Left forelimb (tissue), 1 donor: ENCODE results near the gene THAP4.
"Not testable (repeated sequence)": the region's sequence is repeated elsewhere in the genome, so short reads cannot be mapped to it uniquely, and the experiment has no call there.

Experiments
- DNase-seq: peaks from one replicate; pipeline ENCODE4 v3.0.0-alpha.2; 2018; ENCODE audit warnings: low spot score

Gene THAP4

DNA sequence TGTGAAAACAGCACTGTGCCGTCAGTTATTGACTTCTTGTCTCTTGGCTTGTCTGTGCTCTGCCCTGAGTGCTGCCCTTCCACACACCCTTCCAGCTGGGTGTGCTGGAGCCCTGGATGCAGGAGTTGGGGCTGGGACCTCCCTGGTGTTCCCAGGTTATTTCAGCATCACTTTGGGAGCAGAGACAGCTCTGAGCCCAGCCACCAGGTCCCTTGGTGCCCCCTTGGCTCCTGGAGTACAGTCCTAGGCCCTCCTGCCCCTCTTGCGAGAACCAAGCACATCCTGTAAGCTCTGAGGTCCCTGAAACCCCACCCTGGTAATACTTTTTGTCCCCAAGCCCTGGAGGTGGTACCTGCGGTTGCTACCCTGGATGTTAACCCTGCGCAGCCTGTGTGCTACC is 54.2 kb downstream of the THAP4 start:
- DNase-seq = no peak

DNA sequence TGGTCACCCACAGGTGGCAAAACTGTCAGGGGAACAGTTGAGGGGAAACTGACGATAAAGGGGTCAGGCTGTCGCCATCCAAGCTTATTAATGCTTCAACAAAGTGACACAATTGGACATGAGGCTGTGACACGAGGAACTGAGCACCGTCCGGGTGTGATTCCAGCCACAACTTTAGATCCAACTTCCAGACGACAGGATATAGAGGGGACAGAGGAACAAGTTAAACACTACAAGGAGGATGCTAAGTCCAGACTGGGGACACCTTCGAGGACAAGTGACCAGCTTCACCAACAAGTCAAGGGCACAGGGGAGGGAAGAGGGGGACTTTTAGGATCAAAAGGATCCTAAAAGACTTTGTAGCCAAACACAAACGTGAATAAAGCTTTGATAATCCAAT is 54.6 kb downstream of the THAP4 start:
- DNase-seq = no peak

DNA sequence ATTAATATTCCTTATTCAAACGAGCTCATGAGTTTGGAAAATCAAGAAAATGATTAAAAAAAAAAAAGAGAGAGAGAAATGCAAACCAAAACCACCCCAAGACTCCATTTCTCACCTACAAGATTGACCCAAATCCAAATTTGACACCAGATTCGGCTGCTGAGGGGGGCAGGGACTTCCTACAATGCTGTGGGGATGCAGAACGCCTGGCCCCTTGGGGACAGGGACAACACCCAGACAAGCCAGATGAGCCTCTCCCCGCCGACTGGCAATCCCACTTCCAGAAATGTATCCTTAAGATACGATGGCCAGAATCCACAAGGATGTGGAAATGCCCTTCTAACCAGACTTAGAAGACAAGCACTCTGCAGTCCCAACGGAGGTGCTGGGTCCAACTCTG is 57.7 kb downstream of the THAP4 start:
- no peak for DNase-seq

DNA sequence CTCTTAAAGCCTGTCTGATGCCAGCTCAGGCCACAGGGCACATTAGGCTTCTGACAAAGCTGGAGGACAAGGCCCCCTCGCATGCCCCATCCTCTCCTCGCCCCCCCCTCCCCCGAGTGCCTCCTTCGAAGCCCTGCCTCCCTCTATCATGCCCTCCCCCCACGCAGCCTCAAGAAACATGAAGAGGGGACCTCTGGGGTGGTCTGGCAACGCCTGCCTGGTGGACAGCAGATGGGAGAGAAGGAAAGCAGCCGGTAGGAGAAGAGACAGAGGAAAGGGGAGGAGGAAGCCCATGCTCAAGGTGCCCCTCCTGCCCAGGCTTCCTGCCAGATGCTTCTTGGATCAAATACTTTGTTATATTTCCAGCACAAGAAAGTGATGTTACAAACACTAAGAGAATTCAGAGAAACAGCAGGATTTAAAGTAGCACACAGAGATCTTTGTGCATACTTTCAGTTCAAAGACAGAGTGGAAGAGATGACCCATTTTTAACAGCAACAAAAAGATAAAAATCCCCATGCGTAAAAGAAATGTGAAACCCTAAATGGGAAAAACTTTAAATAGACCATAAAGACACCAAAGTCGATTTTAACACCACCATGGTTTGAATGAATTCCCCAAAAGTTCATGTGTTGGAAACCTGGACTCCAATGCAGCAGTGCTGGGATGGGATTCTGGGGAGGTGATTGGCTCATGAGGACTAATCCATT is 59.4 kb downstream of the THAP4 start:
- DNase-seq = no peak

DNA sequence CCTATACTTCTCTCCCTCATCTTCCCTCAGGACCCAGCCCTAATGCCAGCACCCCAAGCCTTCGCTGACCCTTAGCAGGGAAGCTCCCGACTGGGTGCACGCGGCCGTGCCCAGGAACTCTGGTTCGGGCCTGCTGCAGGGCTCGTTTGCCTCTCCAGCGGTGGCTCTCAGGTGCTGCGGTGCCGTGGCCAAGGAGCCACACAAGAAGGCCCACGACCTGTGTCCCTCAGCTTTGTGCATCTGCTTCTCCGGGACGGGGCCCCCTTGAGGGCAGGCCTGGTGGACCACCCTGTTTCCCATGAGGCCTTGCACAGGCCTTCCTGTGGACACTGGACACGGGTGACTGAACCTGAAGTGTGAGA is 60.7 kb downstream of the THAP4 start:
- DNase-seq = no peak

DNA sequence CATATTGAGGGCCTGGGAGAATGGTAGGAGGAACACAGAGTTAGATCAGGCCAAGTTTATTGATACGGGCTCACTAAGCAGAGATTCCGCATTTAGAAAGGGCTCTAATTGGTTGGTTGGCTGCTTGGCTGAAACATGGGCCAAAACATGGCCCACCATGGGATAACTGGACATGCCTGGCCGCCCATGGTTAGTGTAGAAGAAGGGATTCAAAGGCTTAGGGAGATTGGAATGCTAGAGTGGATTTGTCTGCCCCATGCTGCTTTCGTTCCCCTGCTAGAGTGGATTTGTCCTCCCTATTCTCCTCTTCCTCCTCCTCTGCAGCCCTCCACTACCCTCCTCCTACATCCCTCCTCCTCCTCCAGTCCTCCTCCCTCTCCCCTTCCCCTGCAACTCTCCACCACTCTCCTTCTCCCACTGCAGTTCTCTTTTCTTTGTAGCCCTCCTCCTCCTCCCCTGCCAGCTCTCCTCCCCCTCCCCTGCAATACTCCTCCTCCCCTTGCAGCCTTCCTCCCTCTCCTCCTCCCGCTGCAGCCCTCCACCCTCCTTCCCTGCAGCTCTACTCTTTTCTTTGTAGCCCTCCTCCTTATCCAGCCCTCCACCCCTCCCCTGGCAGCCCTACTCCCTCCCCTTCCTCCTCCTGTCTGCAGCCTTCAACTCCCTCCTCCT is 61.2 kb downstream of the THAP4 start:
- no peak for DNase-seq

DNA sequence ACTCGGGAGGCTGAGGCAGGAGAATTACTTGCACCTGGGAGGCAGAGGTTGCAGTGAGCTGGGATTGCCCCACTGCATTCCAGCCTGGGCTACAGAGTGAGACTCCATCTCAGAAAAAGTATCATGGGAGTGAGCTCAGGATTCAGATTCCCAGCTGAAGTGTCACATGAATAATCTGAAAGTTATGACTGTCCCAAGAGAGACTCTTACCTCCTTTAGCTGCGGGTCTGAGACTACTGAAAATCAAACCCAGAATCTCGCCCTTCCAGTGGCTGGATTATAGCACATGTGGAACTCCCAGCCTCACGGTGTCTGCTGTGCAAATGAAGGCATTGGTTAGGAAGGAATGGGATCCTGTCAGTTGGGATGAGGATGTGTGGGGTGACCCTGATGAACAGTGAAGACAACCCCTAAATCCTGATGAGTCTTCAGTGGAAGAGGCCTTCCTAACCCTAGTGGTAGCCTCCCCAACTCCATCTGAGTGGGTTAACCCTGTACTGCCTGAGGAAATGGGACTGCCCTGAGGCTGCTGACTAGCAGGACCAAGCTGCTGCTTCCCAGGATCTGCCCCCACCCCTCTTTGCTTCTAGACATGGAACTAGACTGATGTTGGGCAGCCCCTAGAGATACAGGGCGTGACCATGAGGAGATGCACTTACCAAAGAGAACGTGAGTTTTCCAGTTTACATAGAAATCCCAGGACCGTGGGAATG is 61.9 kb downstream of the THAP4 start:
- DNase-seq = no peak

DNA sequence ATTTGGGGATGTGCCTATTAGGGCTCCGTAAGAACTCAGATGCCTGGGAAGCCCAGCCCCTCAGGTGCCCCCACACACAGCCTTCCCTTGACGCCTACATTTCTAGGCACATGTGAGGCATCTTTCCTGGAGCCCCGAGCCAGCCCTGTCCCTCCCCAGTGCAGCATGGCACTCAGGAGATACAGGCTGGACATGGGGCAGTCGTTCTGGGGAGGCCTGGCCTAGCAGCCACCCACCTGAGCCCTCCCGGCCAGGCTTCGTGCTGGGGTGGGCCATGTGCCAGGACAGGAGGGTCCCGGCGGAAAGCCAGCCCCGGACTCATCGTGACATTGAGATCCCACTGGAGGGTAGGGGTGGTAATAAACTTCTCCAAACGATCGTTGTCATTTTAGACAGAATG is 63.2 kb downstream of the THAP4 start:
- no peak for DNase-seq

DNA sequence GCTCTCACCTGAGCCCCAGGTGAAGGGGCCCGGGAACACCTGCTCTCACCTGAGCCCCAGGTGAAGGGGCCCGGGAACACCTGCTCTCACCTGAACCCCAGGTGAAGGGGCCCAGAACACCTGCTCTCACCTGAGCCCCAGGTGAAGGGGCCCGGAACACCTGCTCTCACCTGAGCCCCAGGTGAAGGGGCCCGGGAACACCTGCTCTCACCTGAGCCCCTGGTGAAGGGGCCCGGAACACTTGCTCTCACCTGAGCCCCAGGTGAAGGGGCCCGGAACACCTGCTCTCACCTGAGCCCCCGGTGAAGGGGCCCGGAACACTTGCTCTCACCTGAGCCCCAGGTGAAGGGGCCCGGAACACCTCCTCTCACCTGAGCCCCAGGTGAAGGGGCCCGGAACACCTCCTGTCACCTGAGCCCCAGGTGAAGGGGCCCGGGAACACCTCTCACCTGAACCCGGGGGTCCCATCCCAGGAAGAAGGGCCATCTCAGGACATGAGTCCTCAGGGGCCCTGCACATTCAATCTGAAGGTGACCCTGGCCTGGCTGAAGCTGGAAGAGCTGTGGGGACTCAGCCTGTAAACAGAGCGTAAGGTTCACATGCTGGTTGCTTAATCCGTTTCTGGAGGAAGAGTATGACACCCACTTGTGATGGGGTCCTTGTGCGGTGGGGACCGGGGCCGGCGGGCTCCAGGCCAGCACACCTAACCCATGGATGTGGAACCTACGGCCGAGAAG is 63.9 kb downstream of the THAP4 start:
- not testable (repeated sequence) for DNase-seq

DNA sequence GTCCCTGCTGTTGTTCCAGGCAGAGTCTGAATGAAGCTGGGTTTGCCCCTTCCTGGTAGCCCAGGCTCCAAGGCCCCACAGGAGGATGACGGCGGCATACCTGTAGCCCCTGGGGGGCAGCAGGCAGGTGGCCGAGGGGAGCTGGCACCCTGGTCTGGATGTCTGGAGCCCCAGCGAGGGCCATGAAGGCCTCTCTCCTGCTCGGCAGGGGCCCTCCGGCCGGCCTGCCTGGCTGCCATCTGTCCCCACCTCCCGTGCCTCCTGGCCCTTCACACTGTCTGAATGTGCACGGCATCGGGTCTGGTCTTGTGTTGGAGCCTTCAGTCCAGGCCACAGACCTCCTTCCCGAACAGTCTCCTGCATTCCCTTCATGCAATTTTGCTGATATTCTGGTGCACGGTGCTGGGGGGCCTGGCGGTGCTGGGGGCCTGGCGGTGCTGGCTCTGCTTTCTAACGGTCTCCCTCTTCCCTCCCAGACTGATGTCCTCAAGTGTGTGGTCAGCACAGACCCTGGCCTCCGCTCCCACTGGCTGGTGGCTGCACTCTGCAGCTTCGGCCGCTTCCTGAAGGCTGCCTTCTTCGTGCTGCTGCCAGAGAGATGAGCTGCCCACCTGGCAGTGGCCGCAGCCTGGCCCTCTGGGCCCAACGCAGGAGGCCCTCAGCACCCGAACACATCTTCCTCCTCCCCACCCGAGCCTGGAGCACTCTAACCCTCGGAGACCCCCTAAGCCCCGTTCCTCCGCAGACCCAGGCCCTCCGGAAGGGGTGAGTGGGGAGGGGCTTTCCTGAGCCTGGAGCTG is 64.9 kb downstream of the THAP4 start:
- no peak for DNase-seq

DNA sequence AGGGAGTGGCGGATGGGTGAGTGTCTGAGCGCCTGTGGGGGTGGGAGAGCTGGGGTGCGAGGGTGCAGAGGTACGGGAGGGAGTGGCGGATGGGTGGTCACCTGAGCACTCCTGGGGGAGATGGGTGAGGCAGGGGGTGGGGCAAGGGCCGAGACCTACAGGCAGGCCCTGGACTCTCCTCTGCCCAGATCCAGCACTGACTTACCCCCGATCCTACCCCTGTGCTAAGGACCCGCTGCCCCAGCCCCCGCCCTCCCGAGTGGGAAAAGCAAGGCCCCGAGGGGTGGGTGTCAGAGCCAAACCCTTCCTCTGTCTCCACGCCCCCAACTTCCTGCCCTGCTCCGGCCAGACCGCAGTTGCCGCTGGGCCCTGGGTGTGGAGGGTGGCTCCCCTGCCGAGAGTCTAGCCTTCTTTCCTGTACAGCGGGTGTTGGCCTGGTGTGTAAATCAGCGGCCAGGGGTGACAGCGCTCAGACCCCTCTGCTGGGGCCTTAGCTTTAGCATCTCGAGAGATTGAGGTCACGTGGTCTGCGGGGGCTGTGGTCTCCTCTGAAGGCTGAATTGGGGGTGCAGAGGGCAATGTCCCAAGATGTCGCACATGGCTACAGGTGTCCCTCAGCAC is 65.9 kb downstream of the THAP4 start:
- DNase-seq = no peak

DNA sequence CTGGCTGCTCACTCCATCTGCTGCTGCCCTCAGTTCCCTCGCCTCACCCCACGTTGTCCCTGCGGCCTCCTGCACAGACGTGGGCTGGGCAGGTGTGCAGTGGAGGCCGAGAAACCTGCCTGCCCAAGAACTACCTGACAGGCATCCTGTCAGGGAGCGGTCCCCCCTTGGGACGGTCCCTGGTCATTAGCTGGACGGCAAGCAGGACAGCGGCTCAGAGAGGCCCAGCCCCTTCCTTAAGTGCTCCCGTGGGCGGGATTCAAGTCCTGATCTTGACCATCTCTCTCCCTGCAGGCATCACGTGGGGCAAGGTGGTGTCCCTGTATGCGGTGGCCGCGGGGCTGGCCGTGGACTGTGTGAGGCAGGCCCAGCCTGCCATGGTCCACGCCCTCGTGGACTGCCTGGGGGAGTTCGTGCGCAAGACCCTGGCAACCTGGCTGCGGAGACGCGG is 67.1 kb downstream of the THAP4 start:
- no peak for DNase-seq

DNA sequence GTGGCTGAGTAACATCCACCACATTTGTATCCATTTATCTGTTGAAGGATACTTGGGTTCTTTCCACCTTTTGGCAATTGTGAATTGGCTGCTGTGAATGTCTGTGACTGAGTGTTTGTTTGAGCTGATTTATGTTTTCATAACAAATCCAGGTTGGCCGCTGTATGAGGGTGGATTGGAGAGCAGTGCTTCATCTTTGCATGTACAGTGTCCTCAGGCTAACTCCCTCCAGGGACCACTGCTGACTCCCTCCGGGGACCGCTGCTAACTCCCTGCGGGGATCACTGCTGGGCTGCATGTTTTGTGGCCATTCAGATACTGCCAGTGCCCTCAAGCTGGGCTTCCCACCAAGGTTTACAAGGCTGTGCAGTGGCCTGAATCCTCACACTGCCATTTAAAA is 68.2 kb downstream of the THAP4 start:
- no peak for DNase-seq

DNA sequence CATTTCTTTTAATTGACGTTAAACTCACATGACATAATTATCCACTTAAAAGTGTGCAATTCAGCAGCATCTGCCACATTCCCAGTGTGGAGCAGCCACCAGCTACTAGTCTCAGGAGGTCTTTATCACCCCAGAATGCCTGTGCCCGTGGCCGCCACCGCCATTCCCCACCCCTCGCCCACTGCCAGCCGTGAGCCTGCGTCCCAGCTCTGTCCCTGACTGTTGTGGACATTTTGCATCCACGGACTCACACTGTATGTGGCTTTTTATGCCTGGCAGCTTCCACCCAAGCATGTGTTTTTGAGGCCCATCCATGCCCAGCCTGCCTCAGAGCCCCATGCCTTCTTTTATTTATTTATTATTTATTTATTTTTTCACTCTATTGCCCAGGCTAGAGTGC is 69.2 kb downstream of the THAP4 start:
- no peak for DNase-seq

DNA sequence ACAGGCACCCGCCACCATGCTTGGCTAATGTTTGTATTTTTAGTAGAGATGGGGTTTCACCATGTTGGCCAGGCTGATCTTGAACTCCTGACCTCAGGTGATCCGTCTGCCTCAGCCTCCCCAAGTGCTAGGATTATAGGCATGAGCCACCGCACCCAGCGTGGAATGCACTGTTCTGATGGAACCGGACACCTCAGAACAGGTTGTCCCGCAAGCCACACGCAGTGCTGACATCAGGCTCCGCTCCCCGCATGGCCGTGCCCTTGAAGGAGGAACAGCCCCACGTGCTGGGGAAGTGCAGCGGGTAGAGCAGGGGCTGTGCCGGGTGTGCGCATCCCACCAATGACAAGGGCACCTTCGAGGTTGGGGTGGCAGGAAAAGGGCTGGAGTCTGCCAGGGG is 69.7 kb downstream of the THAP4 start:
- not testable (repeated sequence) for DNase-seq

DNA sequence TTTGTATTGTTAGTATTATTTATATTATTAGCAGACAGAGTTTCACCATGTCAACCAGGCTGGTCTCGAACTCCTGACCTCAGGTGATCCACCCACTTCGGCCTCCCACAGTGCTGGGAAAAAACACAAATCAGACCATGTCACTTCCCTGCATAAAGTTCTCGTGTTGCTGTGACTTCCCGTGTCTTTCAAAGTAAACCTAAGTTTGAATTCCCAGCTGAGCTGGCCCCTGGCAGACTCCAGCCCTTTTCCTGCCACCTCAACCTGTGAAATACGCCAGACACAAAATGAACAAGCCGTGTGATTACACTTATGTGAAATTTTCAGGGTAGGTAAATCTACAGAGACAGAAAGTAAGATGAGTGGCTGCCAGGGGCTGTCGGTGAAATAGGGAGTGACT is 70.5 kb downstream of the THAP4 start:
- DNase-seq = no peak

DNA sequence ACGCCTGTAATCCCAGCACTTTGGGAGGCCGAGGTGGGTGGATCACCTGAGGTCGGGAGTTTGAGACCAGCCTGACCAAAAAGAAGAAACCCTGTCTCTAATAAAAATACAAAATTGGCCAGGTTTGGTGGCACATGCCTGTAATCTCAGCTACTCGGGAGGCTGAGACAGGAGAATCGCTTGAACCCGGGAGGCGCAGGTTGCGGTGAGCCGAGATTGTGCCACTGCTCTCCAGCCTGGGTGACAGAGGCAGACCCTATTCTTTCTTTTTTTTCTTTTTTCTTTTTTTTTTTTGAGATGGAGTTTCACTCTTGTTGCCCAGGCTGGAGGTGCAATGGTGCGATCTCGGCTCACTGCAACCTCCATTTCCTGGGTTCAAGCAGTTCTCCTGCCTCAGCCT is 70.9 kb downstream of the THAP4 start:
- DNase-seq = not testable (repeated sequence)

DNA sequence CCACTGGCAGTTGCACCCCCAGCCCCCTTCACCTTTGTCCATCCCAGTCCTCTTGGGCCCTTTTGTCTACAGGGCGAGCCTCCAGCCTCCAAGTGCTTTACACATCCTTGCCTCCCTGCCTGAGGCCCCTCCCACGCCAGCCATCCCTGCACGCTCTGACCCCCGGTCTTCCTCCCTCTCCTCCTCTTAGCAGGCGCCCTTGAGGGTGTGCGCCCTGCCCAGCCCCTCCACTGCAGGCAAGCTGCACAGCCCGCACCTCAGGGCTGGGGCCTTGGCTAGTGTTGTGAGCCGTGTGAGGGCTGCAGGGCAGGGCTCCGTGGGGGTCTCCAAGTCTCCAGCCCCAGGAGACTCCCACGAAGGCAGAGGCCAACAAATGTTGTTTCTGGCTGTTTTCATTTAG is 71.5 kb downstream of the THAP4 start:
- DNase-seq = no peak

DNA sequence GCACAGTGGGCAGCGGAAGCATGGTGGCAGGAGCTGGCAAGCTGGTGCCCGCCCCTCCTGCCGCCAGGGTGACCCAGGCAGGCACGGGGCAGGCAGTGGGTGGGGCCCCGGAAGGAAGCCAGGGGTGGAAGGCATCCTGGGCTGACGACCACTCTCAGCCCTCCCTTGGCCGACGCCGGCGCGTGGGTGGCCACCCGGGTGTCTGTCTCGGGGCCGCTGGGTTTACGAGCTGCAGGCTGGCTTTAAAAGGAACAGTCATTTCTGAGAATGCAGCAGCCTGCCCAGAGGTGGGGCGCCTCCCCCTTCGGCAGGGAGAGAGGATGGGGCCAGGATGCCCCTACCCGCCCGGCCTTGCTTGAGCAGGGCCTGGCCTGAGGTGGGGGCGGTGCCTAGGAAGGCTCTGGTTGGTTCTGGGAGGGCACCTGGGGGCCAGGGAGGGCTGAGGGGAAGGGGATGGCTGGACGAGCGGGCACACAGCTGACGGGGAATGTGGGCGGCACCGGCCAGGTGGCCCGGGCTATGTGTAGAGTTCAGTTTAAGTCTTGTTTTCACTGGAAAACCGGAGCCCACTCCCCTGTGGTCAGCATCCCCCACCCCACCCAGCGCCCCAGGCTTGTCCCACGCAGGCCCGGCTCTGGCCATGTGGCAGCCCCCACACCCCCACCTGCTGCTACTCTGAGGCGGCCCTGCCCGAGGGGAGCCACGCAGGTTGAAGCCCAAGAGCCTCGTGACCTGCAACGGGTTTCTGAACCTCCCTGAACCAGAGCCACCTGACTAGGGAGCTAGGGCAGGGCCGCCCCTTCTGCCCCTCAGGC is 72.2 kb downstream of the THAP4 start:
- DNase-seq = no peak

DNA sequence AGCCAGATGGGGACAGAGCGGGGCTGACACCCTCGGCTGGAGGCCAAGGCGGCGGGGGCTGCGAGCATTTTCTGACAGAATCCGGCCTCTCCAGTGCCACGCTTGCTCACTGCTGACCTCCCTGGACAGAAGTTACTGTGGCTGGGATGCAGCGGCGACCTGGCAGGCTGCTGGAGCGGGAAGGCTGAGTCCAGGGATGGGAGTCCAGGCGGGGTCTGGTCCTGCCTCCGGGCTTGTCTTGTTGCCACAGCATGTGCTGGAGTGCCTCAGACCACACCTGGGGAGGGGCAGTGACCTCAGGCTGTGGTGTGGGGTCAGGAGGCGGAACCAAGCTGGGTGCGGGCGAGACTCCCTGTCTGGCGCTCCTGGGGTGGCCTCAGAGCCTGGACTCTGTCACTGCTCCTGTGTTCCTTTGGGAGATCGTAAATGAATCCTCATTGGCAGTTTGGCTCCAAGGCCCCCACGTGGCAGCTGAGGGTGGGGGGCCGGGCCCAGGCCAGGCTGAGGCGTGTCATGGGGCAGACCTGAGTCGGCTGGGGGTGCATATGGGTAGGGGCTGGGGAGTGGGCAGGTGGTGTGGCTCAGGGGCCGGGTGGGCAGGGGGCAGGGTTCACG is 72.9 kb downstream of the THAP4 start:
- DNase-seq = no peak
